ENCODE data around the gene NHSL1.

DNA sequence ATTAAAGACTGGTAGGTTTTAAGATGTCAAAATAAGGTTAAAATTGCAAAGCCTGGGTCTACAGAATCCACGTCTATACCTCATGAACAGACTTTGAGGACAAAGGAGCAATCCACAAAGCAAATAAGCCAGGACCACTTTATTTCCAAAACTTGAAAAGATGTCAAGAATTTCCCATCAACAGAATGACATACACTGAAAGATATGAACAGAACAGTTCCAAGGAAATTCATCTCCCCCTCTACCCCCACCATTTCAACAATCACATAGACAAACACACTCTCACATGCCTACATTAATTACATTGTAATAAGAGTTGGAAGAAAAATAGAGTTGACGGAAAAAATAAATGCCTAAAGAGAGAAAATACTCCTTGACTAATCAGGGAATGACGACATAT, 45.2 kb upstream of the NHSL1 start:
- TF ChIP-seq, protein P1, sequence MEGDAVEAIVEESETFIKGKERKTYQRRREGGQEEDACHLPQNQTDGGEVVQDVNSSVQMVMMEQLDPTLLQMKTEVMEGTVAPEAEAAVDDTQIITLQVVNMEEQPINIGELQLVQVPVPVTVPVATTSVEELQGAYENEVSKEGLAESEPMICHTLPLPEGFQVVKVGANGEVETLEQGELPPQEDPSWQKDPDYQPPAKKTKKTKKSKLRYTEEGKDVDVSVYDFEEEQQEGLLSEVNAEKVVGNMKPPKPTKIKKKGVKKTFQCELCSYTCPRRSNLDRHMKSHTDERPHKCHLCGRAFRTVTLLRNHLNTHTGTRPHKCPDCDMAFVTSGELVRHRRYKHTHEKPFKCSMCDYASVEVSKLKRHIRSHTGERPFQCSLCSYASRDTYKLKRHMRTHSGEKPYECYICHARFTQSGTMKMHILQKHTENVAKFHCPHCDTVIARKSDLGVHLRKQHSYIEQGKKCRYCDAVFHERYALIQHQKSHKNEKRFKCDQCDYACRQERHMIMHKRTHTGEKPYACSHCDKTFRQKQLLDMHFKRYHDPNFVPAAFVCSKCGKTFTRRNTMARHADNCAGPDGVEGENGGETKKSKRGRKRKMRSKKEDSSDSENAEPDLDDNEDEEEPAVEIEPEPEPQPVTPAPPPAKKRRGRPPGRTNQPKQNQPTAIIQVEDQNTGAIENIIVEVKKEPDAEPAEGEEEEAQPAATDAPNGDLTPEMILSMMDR (IDR thresholded peaks at IDR 0.05): no peak
- TF ChIP-seq POLR2A (IDR thresholded peaks at IDR 0.05): no peak
